OCI-LY1 (cell line): ENCODE data around the gene TIMP2.

Source experiments
- H2AFZ ChIP-seq: fragments of 200-600 bp; sonication (generic), shearing (Covaris generic); 2 replicates; pipeline ENCODE4 v1.6.0; 2014; ENCODE audit warnings: antibody characterized with exemption, mild to moderate bottlenecking, low read length
- H3F3A ChIP-seq: fragments of 200-600 bp; sonication (generic), shearing (Covaris generic); 2 replicates; pipeline ENCODE4 v1.6.0; 2014; ENCODE audit warnings: mild to moderate bottlenecking, antibody characterized with exemption, low read length, moderate library complexity; ENCODE audit not compliant: insufficient read depth
- H3K27ac ChIP-seq: fragments of 200-600 bp; sonication (generic); 2 replicates; pipeline ENCODE4 v1.5.1; 2014; ENCODE audit warnings: low read length, mixed run types, mild to moderate bottlenecking, low read depth; ENCODE audit not compliant: poor library complexity, severe bottlenecking
- H3K27me3 ChIP-seq: fragments of 200-600 bp; sonication (generic); 2 replicates; pipeline ENCODE4 v1.6.0; 2014; ENCODE audit warnings: antibody characterized with exemption, mild to moderate bottlenecking, low read length, moderate library complexity; ENCODE audit not compliant: insufficient read depth
- H3K36me3 ChIP-seq: fragments of 200-600 bp; sonication (generic); 2 replicates; pipeline ENCODE4 v1.6.1; 2014; ENCODE audit warnings: mild to moderate bottlenecking, antibody characterized with exemption, low read length, moderate library complexity, mixed read lengths; ENCODE audit not compliant: insufficient read depth
- H3K4me1 ChIP-seq: fragments of 200-600 bp; sonication (generic); 2 replicates; pipeline ENCODE4 v1.5.1; 2014; ENCODE audit warnings: mild to moderate bottlenecking, low read length, moderate library complexity; ENCODE audit not compliant: insufficient read depth, severe bottlenecking
- H3K4me2 ChIP-seq: fragments of 200-600 bp; sonication (generic), shearing (Covaris generic); 2 replicates; pipeline ENCODE4 v1.6.1; 2014; ENCODE audit warnings: low read length
- H3K4me3 ChIP-seq: fragments of 200-600 bp; sonication (generic); 2 replicates; pipeline ENCODE4 v1.5.1; 2014; ENCODE audit warnings: low read length, low read depth, mild to moderate bottlenecking, mixed read lengths; ENCODE audit not compliant: poor library complexity, severe bottlenecking
- H3K79me2 ChIP-seq: fragments of 200-600 bp; shearing (Covaris generic); 2 replicates; pipeline ENCODE4 v1.6.1; 2016; ENCODE audit warnings: mixed run types, low read length, mixed read lengths; ENCODE audit not compliant: insufficient read depth
- H3K9ac ChIP-seq: fragments of 200-600 bp; sonication (generic), shearing (Covaris generic); 2 replicates; pipeline ENCODE4 v1.6.1; 2014; ENCODE audit warnings: mild to moderate bottlenecking, low read length, mixed read lengths
- H3K9me2 ChIP-seq: fragments of 200-600 bp; sonication (generic), shearing (Covaris generic); 2 replicates; pipeline ENCODE4 v1.6.1; 2014; ENCODE audit warnings: low read depth, mild to moderate bottlenecking, low read length, mixed read lengths
- H3K9me3 ChIP-seq: fragments of 200-600 bp; shearing (Covaris generic); 2 replicates; pipeline ENCODE4 v1.6.1; 2014; ENCODE audit warnings: low read length, mixed read lengths
- H4K20me1 ChIP-seq: fragments of 200-600 bp; sonication (generic), shearing (Covaris generic); 2 replicates; pipeline ENCODE4 v1.6.0; 2016; ENCODE audit warnings: mild to moderate bottlenecking, low read length; ENCODE audit not compliant: insufficient read depth
- CTCF ChIP-seq: fragments of 200-600 bp; sonication (generic), shearing (Covaris generic); IDR thresholded peaks from 2 replicates; pipeline ENCODE4 v1.5.1; 2017; ENCODE audit warnings: mild to moderate bottlenecking, antibody characterized with exemption, low read length, moderate library complexity, mixed read lengths
- EZH2 ChIP-seq: fragments of 200-600 bp; sonication (generic), shearing (Covaris generic); IDR thresholded peaks from 2 replicates; pipeline ENCODE4 v1.8.0; 2017; ENCODE audit warnings: borderline replicate concordance, mixed run types, mild to moderate bottlenecking, antibody characterized with exemption, low read length, moderate library complexity, mixed read lengths

TIMP2 gene

DNA sequence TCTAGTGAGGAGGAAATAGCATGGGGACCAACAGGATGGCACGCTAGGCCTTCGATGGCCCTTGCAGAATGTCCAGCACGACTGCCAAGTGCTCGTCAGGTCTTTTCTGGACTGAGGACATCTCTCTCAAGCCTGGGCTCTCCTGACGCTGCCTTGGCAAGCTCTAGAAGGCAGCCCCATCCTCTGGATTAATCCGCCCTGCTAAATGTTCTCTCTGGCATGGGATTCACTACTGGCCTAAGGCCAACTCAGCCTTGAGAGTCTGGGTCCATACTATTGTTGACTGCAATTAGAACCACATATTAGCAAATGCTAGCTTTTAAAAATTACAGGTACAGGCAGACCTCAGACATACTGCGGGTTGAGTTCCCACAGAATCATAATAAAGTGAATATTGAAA, 19.6 kb downstream of the TIMP2 start:
- H3K79me2 ChIP-seq = no peaks in the 10 kb centered on the region
- no peaks in the 10 kb centered on the region for H3F3A ChIP-seq
- no peaks in the 10 kb centered on the region for H3K4me1 ChIP-seq
- no peaks in the 10 kb centered on the region for H3K9me2 ChIP-seq
- H3K9me3 ChIP-seq = no peaks in the 10 kb centered on the region
- TF ChIP-seq EZH2 = no peak
- TF ChIP-seq CTCF = no peak
- H3K4me3 ChIP-seq = no peak overlapping the region
- H3K27me3 ChIP-seq = peaks cover 15% of the 10 kb centered on the region
- H3K9ac ChIP-seq = no peak overlapping the region
- H4K20me1 ChIP-seq = no peaks in the 10 kb centered on the region
- no peak overlapping the region for H2AFZ ChIP-seq
- no peak overlapping the region for H3K27ac ChIP-seq
- H3K36me3 ChIP-seq = no peaks in the 10 kb centered on the region
- no peak overlapping the region for H3K4me2 ChIP-seq

- Histone ChIP-seq H3K27me3 (peaks cover 15% of the 10 kb centered on the region), H2AFZ (no peak overlapping the region), H3K4me3 (no peak overlapping the region), H3K9ac (no peak overlapping the region), H3K36me3 (no peaks in the 10 kb centered on the region), H3K79me2 (no peaks in the 10 kb centered on the region), H3K9me3 (no peaks in the 10 kb centered on the region), H4K20me1 (no peaks in the 10 kb centered on the region), H3K27ac (no peak overlapping the region), H3F3A (no peaks in the 10 kb centered on the region), H3K4me2 (no peak overlapping the region), H3K9me2 (no peaks in the 10 kb centered on the region), H3K4me1 (no peaks in the 10 kb centered on the region)
- TF ChIP-seq EZH2 (no peak), CTCF (no peak)
Observed at GRCh38 chr17:78905116-78905515, 20.1 kb downstream of the TIMP2 start.

DNA sequence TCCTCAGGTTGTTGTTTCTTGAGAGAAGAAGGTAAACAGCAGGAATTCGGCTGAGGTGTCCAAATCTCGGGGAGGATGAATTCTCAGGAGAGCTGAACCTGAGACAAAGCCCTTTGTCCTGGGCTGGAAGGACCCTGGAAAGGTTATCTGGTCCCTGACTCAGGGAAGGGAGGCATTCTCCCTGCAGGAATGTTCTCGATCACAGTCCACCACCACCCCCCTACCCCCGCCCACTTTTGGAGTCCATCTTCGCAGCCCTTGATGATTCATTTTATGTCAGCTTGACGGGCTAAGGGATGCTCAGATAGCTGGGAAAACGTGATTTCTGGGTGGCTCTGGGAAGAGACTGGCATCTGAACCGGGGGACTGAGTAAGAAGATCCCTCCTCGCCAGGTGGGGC, 20.8 kb downstream of the TIMP2 start:
- no peak for TF ChIP-seq EZH2
- TF ChIP-seq CTCF = no peak
- Histone ChIP-seq H3K27me3 (peaks cover 15% of the 10 kb centered on the region), H3K79me2 (no peaks in the 10 kb centered on the region), H2AFZ (no peak overlapping the region), H3K27ac (no peak overlapping the region), H3K36me3 (no peaks in the 10 kb centered on the region), H4K20me1 (no peaks in the 10 kb centered on the region), H3F3A (no peaks in the 10 kb centered on the region), H3K9me2 (no peaks in the 10 kb centered on the region), H3K9me3 (no peaks in the 10 kb centered on the region), H3K9ac (no peak overlapping the region), H3K4me3 (no peak overlapping the region), H3K4me2 (no peak overlapping the region), H3K4me1 (no peaks in the 10 kb centered on the region)
